ENCODE data around the gene NRXN3.

The NRXN3 gene

DNA sequence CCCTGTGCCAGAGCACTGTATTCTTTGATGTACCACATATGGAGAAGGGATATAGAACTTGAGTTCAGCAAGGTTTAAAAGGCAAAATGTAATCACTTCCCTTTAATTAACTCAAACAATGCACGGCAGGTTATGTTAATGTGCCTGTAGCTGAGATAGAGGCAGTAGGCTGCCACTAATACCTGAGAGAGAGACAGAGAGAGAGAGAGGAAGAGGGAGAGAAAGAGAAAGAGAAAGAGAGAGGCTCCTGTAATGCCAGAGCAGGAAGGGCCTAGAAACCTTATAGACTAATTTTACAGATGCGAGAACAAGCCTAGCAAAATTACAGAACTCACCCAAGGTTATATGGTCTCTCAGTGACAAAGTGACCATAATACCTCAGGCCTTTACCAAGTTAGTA lies 679.8 kb downstream of the NRXN3 start:
- no peak for DNase-seq

DNA sequence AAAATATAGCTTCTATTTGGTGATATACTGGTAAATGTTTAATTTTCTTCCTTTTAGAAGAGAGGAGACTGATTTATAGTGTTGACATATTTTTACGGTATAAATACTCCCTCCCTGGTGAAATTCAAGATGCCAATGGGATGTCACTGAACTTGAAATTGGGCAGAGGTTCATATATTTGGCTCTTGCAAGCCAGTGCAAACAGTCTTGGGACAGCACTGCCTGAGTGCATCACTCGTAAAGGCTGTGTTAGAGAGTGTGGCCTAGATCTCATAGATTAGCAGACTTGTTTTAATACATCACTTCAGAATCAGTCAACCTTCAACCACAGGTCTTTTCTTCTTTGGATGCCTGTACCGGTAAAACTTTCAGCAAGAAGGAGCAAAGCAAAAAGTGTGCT lies 681.0 kb downstream of the NRXN3 start:
- peak; percentile 99 for DNase-seq

DNA sequence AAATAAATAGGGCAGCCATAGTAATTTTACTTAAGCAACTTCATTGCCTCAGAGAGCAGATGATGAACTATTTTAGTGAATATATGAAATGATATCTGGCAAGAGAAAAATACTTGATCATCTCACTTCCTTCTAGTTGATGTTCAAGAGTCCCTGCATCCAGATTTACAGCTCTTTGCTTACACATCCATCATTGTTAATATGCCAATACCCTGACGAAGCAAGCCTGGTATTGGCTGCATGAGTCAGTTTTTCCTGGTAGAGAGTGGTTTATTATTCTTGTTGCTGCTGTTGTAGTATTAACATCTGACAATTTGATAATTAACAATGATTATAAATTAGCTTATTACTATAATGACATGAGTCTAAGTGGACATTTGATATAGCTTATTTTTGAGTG lies 681.9 kb downstream of the NRXN3 start:
- no peak for DNase-seq

DNA sequence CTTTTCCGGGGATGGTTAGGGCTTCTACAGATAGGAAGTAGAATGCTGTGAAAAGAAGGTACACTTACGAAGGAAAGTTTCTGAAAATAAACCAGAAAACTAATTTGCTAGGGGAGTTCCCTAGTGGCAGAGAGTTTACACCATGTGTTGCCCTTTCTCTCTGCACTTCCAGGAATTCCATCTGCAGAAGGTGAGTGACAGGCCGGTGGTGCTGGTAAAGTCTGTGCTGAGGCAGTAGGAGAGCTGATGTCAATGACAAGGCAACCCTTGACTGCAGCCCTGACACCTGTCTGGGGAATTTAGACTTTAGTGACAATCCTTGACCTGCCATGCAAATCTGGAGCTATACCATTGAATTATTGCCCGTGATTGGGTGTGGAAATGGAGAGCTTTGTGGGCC lies 687.8 kb downstream of the NRXN3 start:
- DNase-seq = no peak

DNA sequence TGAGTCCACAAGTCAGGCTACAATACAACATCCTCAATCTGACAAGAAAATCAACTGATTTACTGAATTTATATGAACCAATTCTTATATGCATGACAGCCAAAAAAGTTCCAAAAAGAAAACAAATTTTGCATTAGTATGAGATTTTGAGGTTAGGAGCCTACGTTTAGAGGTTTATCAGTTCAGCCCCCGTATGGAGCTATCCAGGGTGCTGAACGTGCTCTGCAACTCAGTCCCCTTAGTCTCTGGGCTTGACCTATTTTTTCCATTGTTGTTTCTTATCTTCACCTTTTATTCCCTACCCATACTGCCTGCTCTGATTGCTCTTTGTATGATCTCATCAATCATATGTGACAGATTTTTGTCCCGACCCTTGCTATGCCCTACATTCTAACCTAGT lies 693.0 kb downstream of the NRXN3 start:
- DNase-seq = no peak

- DNase-seq = no peak
Measured at GRCh38 chr14:78872837-78873236, 702.7 kb downstream of the NRXN3 start.

GRCh38 chr14:78873581-78873980 lies 703.4 kb downstream of the NRXN3 start:
- no peak for DNase-seq

DNA sequence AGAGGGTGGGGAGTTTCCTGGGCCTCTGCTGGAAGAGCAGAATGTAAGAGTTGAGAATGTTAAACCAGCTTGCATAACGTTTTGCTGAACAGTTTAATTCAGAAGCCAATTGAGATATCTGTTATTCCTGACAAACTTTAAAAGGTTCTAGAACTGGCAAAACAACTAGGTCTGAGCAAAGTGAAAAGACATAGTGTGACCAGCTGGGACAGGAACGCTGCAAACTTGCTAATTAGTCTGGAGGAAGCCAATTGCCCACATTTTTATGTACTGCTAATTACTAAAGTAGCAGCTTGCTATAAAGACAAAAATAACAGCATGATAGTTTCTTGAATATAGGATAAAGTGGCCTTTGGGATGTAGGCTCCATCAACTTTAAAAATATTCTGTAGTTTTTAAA lies 704.9 kb downstream of the NRXN3 start:
- no peak for DNase-seq

DNA sequence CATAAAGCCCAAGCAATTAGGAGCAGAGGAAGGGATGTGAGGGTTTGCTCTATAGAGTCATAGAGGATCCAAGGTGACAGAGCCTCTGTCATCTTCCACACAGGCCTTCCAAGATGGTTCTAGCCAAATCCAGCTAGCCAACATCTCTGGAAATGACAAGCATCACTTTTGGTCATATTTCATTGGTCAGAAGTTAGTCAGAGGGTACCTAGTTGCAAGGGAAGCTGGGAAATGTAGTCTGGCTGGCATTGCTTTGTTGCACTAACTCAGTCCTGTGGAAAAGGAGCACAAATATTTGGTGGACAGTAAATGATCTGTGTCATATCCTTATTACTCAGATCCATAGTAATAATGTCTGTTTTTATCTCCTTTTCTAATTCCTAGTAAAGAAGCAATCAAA lies 715.7 kb downstream of the NRXN3 start:
- DNase-seq = no peak

DNA sequence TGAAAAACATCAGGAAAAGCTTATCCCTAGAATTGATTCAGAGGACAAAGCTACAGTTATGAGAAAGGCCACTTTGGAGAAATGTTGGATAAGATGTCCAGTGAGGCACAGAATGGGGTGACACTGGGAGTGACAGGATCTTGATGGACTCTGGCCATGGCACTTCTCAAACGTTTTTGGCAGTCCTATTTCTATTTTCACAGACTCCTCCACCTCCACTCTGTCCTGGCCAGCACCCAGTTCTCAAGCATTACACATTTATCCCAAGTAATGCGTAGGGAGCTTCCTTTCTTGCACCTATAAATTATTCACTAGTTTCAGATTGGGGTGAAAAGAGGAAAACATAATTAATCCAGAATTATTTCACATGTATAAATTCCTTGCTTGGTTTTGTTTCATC lies 727.3 kb downstream of the NRXN3 start:
- DNase-seq = no peak

- DNase-seq = peak; percentile 67
Measured at GRCh38 chr14:78902010-78902623, 731.9 kb downstream of the NRXN3 start.

- DNase-seq = no peak
Measured at GRCh38 chr14:78904094-78904493, 733.9 kb downstream of the NRXN3 start.

DNA sequence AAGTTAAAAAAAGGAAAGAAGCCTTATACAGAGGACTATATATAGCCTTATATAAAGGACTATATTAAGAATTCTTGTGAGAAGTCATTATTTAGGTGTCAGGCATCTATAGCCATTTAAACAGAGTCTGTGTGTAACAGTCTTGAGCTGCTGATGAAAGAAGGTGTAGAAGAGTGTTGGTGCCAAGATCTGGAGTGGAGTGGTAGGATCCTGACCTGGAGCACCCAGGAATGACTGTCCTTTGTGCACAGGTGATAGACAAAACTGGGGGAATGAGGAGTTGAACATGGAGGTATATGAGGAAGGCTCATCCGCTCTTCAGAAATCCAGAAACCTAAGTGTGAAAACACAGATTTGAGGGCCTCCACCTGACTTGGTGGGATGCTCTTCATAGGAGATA lies 747.3 kb downstream of the NRXN3 start:
- no peak for DNase-seq

DNA sequence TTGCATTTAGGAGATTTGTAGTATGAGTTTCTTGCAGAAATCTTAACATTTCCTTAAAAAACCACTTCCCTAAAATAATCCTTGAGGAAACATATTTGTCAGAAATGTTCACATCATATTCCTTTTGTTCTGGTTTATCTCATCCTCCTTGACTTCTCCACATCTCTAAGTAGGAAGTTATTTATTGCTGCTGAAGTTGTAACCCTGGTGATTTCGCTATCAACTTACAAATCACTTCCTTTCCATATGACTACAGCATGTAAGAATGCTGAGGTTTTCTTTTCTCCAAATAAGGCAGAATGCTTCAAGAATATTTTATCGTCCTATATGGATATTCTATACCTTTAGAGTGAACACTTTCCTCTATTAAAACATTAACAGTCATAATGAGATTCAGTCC lies 751.7 kb downstream of the NRXN3 start:
- no peak for DNase-seq

- no peak for DNase-seq
Measured at GRCh38 chr14:78927261-78927660, 757.1 kb downstream of the NRXN3 start.

DNA sequence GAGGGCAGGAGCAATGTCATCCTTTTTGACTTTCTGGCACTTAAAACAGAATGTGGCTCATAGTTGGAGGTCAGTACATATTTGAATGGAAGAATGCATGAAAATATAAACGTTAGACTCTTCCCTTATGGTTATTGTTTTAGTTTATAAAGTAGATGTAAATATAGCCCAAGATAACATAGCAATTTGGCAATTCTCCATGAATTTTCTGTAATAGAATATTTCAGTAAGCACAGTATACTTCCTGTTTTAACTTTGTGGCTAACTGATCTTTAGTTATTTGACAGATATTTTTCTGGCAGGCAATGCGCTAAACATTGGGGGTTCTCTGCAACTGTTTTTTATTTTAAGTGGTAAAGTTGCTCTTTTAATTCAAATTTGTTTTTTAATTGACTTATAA lies 763.0 kb downstream of the NRXN3 start:
- DNase-seq = no peak

- DNase-seq = peak; percentile 31
Measured at GRCh38 chr14:78933948-78934524, 763.9 kb downstream of the NRXN3 start.

- DNase-seq = no peak
Measured at GRCh38 chr14:78946949-78947348, 776.8 kb downstream of the NRXN3 start.

DNA sequence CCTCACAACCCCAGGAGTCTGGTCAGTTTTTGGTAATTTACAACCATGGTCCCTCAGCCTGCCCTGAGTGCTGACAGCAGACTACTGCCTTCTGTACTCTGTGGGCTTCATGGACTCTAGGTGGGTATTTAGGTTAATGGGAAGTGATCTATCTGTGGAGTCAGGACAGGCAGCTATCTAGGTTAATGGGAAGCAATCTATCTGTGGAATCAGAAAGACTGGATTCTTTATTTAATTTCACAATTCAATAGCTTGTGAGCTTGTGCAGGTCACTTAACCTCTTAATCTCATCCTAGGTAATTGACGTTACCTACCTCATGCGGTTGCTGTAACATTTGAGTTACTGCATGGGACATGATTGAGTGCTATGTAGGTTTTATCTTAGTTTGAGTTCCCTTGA lies 777.5 kb downstream of the NRXN3 start:
- no peak for DNase-seq

DNA sequence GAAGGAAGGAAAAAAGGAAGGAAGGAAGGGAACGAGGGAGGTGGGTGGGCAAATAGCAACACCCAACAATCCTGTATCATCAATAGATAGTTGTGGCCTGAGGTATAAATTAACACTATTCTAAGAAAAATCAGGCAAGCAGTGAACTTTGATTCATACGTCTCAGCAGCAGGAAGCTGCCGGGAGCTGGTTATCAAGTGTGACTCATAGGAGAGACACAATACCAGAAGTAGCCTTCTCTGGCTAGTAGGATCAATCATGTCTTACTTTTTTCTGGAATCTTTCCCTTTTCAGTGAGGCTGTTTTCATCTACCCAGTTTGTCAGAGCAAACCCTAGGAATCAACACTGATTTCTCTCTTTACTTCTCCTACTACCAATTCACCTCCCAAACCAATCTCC lies 780.5 kb downstream of the NRXN3 start:
- no peak for DNase-seq

DNA sequence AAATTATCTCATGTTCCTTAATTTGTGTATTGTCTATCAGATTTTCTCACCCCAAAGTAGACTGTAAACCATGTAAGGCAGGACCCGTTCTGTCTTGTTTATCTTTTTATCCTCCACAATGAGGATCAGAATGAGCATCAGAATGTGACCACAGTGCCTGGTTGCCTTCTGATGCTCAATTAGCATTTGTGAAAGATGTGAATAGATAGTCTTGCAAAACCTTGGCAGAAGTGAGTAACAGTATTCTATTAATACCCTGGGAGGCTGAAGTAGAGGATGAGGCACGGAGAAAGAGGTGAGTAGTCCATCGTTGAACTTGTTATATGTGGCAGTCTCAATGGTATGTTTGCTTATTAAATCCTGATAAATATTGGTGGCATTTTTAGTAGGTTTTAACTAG lies 781.4 kb downstream of the NRXN3 start:
- no peak for DNase-seq

- peak; percentile 84 for DNase-seq
Measured at GRCh38 chr14:78959674-78960264, 789.6 kb downstream of the NRXN3 start.

DNA sequence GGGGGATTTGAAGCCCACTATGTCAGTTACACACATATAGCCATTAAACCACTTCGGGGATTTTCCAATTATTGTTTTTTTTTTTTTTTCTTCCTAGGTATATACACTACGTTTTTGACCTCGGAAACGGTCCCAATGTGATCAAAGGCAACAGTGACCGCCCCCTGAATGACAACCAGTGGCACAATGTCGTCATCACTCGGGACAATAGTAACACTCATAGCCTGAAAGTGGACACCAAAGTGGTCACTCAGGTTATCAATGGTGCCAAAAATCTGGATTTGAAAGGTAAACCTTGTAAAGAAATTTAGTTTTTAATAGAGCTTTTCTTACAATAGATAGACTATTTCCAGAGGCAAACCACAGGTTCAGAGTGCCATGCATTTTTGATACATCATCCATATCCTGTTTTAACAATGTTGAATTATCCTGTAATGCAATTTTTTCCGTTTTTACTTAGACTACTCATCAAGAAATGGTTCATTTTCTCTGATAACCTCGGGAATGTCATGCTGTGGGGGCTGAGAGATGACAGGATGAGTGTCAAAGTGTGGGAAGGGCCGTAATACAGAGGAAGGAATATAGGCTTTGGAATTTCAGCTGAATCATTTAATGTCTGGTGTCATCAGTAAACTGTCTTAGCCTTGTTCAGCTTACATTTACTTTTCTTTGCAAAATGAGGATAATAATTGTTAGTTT lies 797.1 kb downstream of the NRXN3 start:
- no peak for DNase-seq

GRCh38 chr14:78968265-78968664 lies 798.1 kb downstream of the NRXN3 start:
- DNase-seq = no peak
